Lung (tissue), 12 donors: ENCODE results near the gene CD58. TPM values are rescaled to one million over a fixed set of nuclear protein-coding genes. Genes with fewer than 3 reads are reported as not detected.

Experiments
- ATAC-seq: fragments of 200-7000 bp; cut with Tn5 transposase; one replicate; pipeline ENCODE4 v1.9.1; 2020; ENCODE audit warnings: moderate number of reproducible peaks; ENCODE audit not compliant: insufficient read depth, low FRiP score
- DNase-seq, 3 donors: peaks; one replicate each; pipeline ENCODE4 v3.0.0-alpha.2; 2013 to 2017
- H3K27ac ChIP-seq, 2 donors: one replicate each; pipeline ENCODE4 v1.5.1; 2013; ENCODE audit warnings: mild to moderate bottlenecking in 2 of 2, moderate library complexity in 2 of 2, control low read depth in 1 of 2, inconsistent platforms in 1 of 2, low read depth in 1 of 2, low read length in 1 of 2
- H3K27me3 ChIP-seq, 3 donors: one replicate each; pipeline ENCODE4 v1.5.1; 2013; ENCODE audit warnings: low read length in 2 of 3; ENCODE audit not compliant: control insufficient read depth in 3 of 3, insufficient read depth in 3 of 3
- H3K36me3 ChIP-seq, 4 donors: one replicate each; pipeline ENCODE4 v1.5.1; 2013; ENCODE audit warnings: low read length in 4 of 4, mild to moderate bottlenecking in 1 of 4, moderate library complexity in 1 of 4; ENCODE audit not compliant: control insufficient read depth in 4 of 4, insufficient read depth in 4 of 4
- H3K4me1 ChIP-seq, 5 donors: one replicate each; pipeline ENCODE4 v1.5.1; 2013; ENCODE audit warnings: low read length in 5 of 5, mild to moderate bottlenecking in 2 of 5, moderate library complexity in 1 of 5; ENCODE audit not compliant: control insufficient read depth in 5 of 5, insufficient read depth in 5 of 5
- H3K4me3 ChIP-seq: one replicate; pipeline ENCODE4 v1.5.1; 2013; ENCODE audit warnings: mild to moderate bottlenecking, control low read depth, moderate library complexity
- H3K9ac ChIP-seq, 2 donors: one replicate each; pipeline ENCODE4 v1.5.1; 2013; ENCODE audit warnings: low read length in 2 of 2, control low read depth in 1 of 2; ENCODE audit not compliant: insufficient read depth in 1 of 2
- H3K9me3 ChIP-seq, 4 donors: one replicate each; pipeline ENCODE4 v1.5.1; 2013; ENCODE audit warnings: low read length in 3 of 4, mild to moderate bottlenecking in 1 of 4, moderate library complexity in 1 of 4; ENCODE audit not compliant: control insufficient read depth in 4 of 4, insufficient read depth in 3 of 4
- CTCF ChIP-seq: IDR thresholded peaks from 2 replicates; pipeline ENCODE4 v1.5.1; 2012; ENCODE audit warnings: mild to moderate bottlenecking; ENCODE audit errors: control extremely low read depth, extremely low read depth
- WGBS, 2 donors: extraction: QIAGEN DNeasy Blood & Tissue Kit; methylation state at CpG; one replicate each; pipeline ENCODE4 v1.1.7; 2013; 5-methylcytosine and 5-hydroxymethylcytosine counted together
- polyA plus RNA-seq, 2 donors: library from polyadenylated mRNA; stranded (reverse); fragments of 200-250 nt; gene quantifications; one replicate each; pipeline ENCODE4 v1.2.1, GENCODE V29; 2013
- total RNA-seq, 2 donors: library from RNA; depleted of rRNA in 1 of 2; stranded (reverse); fragments of >200 nt in 1 of 2; gene quantifications; one replicate each; pipeline ENCODE4 v1.2.1, GENCODE V29; 2014 to 2021
- donor health status: control.
- donor health status: control.
- donor health status: Bipolar disorder and iron deficiency.
- donor health status: healthy.
- donor health status: DM: yes; HTN: yes; CAD: no.

The CD58 gene
- total and polyA plus RNA-seq, 4 donors: 27.5 to 52.1 (median 28.7) TPM

GRCh38 chr1:116538544-116538943, 32.3 kb downstream of the CD58 start:
- TF ChIP-seq CTCF: no peak
- WGBS, 2 donors: 91 to 95% methylated on average over 1 of the region's 1 CpG
- H3K9me3 ChIP-seq: no peaks in the 10 kb centered on the region
- H3K36me3 ChIP-seq: peaks cover 4 to 40% (median 11%) of the 10 kb centered on the region in 4 donors
- H3K27ac ChIP-seq: no peak overlapping the region
- ATAC-seq: no peak
- DNase-seq: no peak
- H3K4me1 ChIP-seq: peaks cover 0 to 3% (median 0%) of the 10 kb centered on the region in 5 donors
- no peaks in the 10 kb centered on the region for H3K27me3 ChIP-seq
- H3K4me3 ChIP-seq: no peak overlapping the region
- no peak overlapping the region for H3K9ac ChIP-seq

- H3K36me3 ChIP-seq: peaks cover under 1 to 35% (median 8%) of the 10 kb centered on the region in 4 donors
- no peak overlapping the region for H3K27ac ChIP-seq
- no peak overlapping the region for H3K4me3 ChIP-seq
- no peak overlapping the region for H3K9ac ChIP-seq
- peaks cover 0 to under 1% (median 0%) of the 10 kb centered on the region in 4 donors for H3K9me3 ChIP-seq
- 32 to 86% methylated on average over 1 of the region's 1 CpG for WGBS, 2 donors
- no peak for DNase-seq
- H3K4me1 ChIP-seq: peaks cover 0 to 3% (median 0%) of the 10 kb centered on the region in 5 donors
- TF ChIP-seq CTCF: no peak
- no peak for ATAC-seq
- H3K27me3 ChIP-seq: no peaks in the 10 kb centered on the region
Observed at GRCh38 chr1:116537898-116538297, 32.9 kb downstream of the CD58 start.

GRCh38 chr1:116537040-116537831, 33.6 kb downstream of the CD58 start:
- no peak for DNase-seq
- TF ChIP-seq CTCF: no peak
- Histone ChIP-seq H3K4me3 (no peak overlapping the region), H3K27me3 (no peaks in the 10 kb centered on the region), H3K4me1 (peaks cover 0 to 3% (median 0%) of the 10 kb centered on the region in 5 donors), H3K36me3 (peaks cover 0 to 29% (median 6%) of the 10 kb centered on the region in 4 donors), H3K27ac (no peak overlapping the region), H3K9ac (no peak overlapping the region), H3K9me3 (peaks cover 0 to 2% (median 0%) of the 10 kb centered on the region in 4 donors)
- WGBS, 2 donors: 79 to 84% methylated on average over 3 of the region's 3 CpGs
- no peak for ATAC-seq
